PFSK-1 (cell line): ENCODE data around the gene TPP1. TPM values are rescaled to one million over a fixed set of nuclear protein-coding genes. Genes with fewer than 3 reads are reported as not detected.
A peak's percentile ranks its signal among the peaks of the same experiment; 100 is the strongest.

Experiments
- FOXP2 ChIP-seq: optimal IDR thresholded peaks from 2 replicates; pipeline ENCODE3; 2011; ENCODE audit warnings: borderline replicate concordance, control low read depth, inconsistent platforms; ENCODE audit not compliant: insufficient read depth; ENCODE audit errors: extremely low read length, extremely low read depth
- POLR2AphosphoS5 ChIP-seq: IDR thresholded peaks from 2 replicates; pipeline ENCODE4 v1.6.1; 2012; ENCODE audit warnings: low read depth, mild to moderate bottlenecking, control low read depth, low read length, moderate library complexity
- SIN3A ChIP-seq: IDR thresholded peaks from 2 replicates; pipeline ENCODE4 v1.6.1; 2012; ENCODE audit warnings: mild to moderate bottlenecking, low read length, moderate library complexity, borderline replicate concordance; ENCODE audit not compliant: insufficient read depth
- TAF1 ChIP-seq: IDR thresholded peaks from 2 replicates; pipeline ENCODE4 v1.6.1; 2012; ENCODE audit warnings: low read length, control low read depth, borderline replicate concordance; ENCODE audit not compliant: insufficient read depth
- polyA plus RNA-seq: library from polyadenylated mRNA; unstranded; fragments of >200 nt; gene quantifications from one replicate; pipeline ENCODE4 v1.2.1, GENCODE V29; 2012; ENCODE audit warnings: low read depth, missing spikeins; ENCODE audit not compliant: insufficient read length
- TF ChIP-seq, protein P1 (sequence below), 2 experiments: IDR thresholded peaks; 2 replicates each; pipeline versions ENCODE4 v1.6.1 to v1.8.0; 2011 to 2012; ENCODE audit warnings: low read depth in 2 of 2, low read length in 2 of 2, control low read depth in 1 of 2, inconsistent platforms in 1 of 2, mild to moderate bottlenecking in 1 of 2, moderate library complexity in 1 of 2; ENCODE audit not compliant: insufficient read depth in 1 of 2

The TPP1 gene
- polyA plus RNA-seq: 86.6 TPM

DNA sequence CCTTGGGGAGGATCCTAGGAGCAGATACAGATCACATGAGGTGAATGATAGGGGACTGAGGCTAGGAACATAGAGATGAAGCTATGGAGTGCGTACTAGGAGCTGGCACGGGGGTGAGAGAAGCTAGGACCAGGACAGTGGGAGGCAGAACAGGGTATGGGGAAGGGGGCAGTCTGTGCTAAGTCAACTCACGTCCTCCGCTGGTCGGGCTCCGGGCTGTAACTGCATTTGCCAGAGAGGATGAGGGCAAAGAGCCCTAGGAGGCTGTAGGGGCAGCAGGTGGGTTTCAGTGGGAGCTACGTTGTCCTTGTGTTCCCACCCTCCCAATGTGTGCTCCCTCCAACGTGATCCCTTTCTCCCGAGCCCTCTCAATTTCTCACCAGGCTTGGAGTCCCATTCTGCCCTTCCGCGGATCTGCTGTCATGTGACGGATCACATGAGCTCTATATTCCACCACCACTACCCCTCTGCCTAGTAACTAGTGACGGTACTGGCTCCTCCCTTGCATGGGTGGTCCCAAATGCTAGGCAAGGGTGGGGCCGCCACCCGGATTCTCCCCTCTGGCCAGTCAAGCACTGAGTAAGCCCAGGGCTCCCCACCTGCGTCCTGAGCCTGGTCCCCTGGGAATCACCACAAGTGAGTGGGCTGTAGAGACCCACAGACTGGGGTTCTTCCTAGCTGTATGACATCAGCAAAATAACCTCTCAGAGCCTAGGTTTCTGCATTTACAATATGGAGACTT, at the start of gene TPP1:
TSS of gene TPP1 (minus strand) at position 419 of the 742 bp plus-strand sequence. CDS start at position 397, 22 bp downstream.
- TF ChIP-seq POLR2AphosphoS5 (peak; percentile 91), SIN3A (peak; percentile 86; the same call in 1 of the 2 replicates), TAF1 (no peak; the same call in 1 of the 2 replicates), FOXP2 (peak; percentile 46)
- TF ChIP-seq, protein P1, sequence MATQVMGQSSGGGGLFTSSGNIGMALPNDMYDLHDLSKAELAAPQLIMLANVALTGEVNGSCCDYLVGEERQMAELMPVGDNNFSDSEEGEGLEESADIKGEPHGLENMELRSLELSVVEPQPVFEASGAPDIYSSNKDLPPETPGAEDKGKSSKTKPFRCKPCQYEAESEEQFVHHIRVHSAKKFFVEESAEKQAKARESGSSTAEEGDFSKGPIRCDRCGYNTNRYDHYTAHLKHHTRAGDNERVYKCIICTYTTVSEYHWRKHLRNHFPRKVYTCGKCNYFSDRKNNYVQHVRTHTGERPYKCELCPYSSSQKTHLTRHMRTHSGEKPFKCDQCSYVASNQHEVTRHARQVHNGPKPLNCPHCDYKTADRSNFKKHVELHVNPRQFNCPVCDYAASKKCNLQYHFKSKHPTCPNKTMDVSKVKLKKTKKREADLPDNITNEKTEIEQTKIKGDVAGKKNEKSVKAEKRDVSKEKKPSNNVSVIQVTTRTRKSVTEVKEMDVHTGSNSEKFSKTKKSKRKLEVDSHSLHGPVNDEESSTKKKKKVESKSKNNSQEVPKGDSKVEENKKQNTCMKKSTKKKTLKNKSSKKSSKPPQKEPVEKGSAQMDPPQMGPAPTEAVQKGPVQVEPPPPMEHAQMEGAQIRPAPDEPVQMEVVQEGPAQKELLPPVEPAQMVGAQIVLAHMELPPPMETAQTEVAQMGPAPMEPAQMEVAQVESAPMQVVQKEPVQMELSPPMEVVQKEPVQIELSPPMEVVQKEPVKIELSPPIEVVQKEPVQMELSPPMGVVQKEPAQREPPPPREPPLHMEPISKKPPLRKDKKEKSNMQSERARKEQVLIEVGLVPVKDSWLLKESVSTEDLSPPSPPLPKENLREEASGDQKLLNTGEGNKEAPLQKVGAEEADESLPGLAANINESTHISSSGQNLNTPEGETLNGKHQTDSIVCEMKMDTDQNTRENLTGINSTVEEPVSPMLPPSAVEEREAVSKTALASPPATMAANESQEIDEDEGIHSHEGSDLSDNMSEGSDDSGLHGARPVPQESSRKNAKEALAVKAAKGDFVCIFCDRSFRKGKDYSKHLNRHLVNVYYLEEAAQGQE (IDR thresholded peaks at IDR 0.05; ENCODE audit: insufficient read depth in 1 of 2, low read depth in 2 of 2, low read length in 2 of 2): no peak

DNA sequence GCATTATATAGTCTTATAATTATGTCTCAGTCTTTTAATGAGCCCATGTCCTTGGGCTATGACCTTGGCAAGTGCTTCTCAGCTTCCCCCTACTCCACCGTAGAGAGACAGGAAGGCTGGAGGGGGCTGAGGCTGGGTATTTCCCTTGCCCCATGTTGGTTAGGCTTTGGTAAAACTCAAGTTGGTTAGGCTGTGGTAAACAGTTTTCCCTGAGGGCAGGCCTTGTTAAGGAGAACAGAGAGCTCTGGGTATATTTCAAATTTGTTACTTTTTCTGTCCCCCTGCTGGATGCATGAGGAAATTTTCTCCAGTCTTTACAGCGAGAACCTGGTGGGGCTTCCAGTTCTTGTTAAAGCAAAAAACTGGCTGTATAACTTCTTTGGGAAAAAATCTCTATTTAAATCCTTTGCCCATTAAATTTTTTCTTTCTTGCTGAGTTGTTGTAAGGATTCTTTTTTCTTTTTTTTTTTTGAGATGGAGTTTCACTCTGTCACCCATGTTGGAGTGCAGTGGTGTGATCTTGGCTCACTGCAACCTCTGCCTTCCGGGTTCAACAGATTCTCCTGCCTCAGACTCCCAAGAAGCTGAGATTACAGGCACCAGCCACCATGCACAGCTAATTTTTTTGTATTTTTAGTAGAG, 48.6 kb upstream of the TPP1 start:
- TF ChIP-seq POLR2AphosphoS5 (no peak), TAF1 (no peak), FOXP2 (no peak), SIN3A (no peak)
- TF ChIP-seq, protein P1 (IDR thresholded peaks at IDR 0.05; ENCODE audit: insufficient read depth in 1 of 2, low read depth in 2 of 2, low read length in 2 of 2): no peak

DNA sequence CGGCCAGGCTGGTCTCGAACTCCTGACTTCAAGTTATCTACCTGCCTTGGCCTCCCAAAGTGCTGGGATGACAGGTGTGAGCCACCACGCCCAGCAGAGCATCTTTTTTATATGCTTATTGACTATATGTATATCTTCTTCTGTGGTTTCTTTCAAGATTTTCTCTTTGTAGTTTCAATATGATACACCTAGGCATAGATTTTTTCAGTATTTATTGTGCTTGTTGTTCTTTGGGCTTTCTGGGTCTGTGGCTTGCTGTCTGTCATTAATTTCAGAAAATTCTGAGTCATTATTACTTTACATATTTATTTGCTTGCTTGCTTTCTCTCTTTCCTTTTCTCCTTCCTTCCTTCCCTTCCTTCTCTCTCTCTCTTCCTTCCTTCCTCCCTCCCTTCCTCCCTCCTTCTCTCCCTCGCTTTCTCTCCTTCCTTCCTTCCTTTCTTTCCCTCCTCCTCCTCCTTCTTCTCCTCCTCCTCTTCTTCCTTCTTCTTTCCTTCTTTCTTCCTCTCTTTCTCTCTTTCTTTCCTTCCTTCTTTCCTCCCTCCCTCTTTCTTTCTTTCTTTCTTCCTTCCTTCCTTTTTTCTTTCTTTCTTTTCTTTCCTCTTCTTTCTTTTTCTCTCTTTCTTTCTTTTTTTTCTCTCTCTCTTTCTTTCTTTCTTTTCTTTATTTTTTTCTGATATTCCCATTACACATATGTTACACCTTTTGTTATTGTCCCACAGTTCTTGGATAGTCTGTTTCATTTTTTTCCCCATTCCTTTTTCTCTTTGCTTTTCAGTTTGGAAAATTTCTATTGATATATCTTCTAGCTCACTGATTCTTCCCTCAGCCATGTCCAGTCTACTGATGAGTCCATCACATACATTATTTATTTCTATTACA, 47.3 kb upstream of the TPP1 start:
- TF ChIP-seq TAF1 (no peak), POLR2AphosphoS5 (no peak), FOXP2 (no peak), SIN3A (no peak)
- TF ChIP-seq, protein P1 (IDR thresholded peaks at IDR 0.05; ENCODE audit: insufficient read depth in 1 of 2, low read depth in 2 of 2, low read length in 2 of 2): no peak

DNA sequence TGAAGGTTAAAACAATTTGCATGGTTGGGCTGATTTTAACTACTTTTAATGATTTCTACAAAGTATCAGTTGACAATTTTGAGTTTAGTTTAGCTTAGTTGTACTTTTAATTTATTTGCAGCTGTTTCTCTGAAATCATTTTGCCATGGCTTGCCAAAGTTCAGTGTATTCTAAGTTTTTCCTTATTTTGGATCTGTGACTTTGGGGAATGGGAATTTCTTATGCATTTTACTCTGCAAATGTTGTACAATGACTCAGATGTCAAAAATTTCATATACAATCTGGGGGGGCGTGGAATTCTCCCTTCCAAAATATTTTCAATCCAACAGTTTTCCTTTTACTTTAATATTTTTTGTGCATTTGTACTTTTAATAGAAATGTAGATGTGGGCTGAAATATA, 45.3 kb upstream of the TPP1 start:
- TF ChIP-seq POLR2AphosphoS5 (no peak), FOXP2 (no peak)
- TF ChIP-seq, protein P1 (IDR thresholded peaks at IDR 0.05; ENCODE audit: insufficient read depth in 1 of 2, low read depth in 2 of 2, low read length in 2 of 2): no peak
